ENCODE measurements around the gene NFIB. TPM values are rescaled to one million over a fixed set of nuclear protein-coding genes. Genes with fewer than 3 reads are reported as not detected.

The NFIB gene
- total RNA-seq, 1 donor from 2014 or later = 9.4 TPM

DNA sequence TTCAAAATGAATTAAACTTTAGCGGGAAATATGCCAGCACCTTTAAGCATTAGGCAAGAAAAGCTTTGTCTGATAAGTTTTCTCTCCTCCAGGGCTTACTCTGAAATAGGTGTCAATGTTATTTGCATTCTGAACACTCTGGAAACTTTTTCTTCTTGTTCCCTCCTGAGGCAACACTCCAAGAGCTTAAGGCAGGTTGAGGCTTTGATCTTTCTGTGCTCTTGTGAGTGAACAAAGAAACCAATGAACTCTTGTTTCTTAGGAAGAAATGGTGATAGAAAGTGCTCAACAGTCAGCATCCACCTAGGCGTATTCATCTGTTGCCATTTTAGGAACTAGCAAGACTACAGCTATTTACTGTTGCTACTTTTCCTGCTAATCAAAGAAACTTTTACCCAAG lies 259.8 kb downstream of the NFIB start:
- no peak overlapping the region for H3K4me2 ChIP-seq (ENCODE audit: low read length)
- no peaks in the 10 kb centered on the region for H3K9me3 ChIP-seq (ENCODE audit: insufficient read depth, low read depth, low read length)
- H3K4me3 Mint-ChIP-seq (ENCODE audit: unreplicated experiment) = no peak overlapping the region
- no peak overlapping the region for H3K27ac Mint-ChIP-seq (ENCODE audit: unreplicated experiment)
- H3K9ac ChIP-seq (ENCODE audit: low read length) = no peak overlapping the region
- no peaks in the 10 kb centered on the region for H3K36me3 ChIP-seq (ENCODE audit: insufficient read depth, low read length)
- H3K4me3 ChIP-seq (ENCODE audit: insufficient read depth, low read depth, low read length) = no peak overlapping the region
- no peak for DNase-seq (ENCODE audit: low read depth)
- H3K4me1 ChIP-seq (ENCODE audit: insufficient read depth, low read length) = peaks cover 6% of the 10 kb centered on the region
- FAIRE-seq = no peak
- peaks cover 6% of the 10 kb centered on the region for H3K9me3 Mint-ChIP-seq (ENCODE audit: unreplicated experiment)
- no peaks in the 10 kb centered on the region for H3K36me3 Mint-ChIP-seq (ENCODE audit: low read depth, unreplicated experiment)
- H3K27ac ChIP-seq (ENCODE audit: low read depth, low read length) = no peak overlapping the region
- H3K79me2 ChIP-seq (ENCODE audit: insufficient read depth, low read length) = no peaks in the 10 kb centered on the region
- H2AFZ ChIP-seq (ENCODE audit: low read depth, low read length) = no peak overlapping the region
- H3K27me3 Mint-ChIP-seq (ENCODE audit: low read depth, unreplicated experiment) = no peaks in the 10 kb centered on the region
- no peaks in the 10 kb centered on the region for H3K27me3 ChIP-seq (ENCODE audit: insufficient read depth, low read length)
- no peaks in the 10 kb centered on the region for H4K20me1 ChIP-seq (ENCODE audit: insufficient read depth, low read length)
- no peak for TF ChIP-seq EZH2 (IDR thresholded peaks at IDR 0.05; ENCODE audit: insufficient read depth, low read length)
- TF ChIP-seq, protein P1, sequence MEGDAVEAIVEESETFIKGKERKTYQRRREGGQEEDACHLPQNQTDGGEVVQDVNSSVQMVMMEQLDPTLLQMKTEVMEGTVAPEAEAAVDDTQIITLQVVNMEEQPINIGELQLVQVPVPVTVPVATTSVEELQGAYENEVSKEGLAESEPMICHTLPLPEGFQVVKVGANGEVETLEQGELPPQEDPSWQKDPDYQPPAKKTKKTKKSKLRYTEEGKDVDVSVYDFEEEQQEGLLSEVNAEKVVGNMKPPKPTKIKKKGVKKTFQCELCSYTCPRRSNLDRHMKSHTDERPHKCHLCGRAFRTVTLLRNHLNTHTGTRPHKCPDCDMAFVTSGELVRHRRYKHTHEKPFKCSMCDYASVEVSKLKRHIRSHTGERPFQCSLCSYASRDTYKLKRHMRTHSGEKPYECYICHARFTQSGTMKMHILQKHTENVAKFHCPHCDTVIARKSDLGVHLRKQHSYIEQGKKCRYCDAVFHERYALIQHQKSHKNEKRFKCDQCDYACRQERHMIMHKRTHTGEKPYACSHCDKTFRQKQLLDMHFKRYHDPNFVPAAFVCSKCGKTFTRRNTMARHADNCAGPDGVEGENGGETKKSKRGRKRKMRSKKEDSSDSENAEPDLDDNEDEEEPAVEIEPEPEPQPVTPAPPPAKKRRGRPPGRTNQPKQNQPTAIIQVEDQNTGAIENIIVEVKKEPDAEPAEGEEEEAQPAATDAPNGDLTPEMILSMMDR (IDR thresholded peaks at IDR 0.05; ENCODE audit: insufficient read depth, low read depth, low read length) = no peak
- H3K4me1 Mint-ChIP-seq (ENCODE audit: low read depth, unreplicated experiment) = peaks cover 16% of the 10 kb centered on the region

DNA sequence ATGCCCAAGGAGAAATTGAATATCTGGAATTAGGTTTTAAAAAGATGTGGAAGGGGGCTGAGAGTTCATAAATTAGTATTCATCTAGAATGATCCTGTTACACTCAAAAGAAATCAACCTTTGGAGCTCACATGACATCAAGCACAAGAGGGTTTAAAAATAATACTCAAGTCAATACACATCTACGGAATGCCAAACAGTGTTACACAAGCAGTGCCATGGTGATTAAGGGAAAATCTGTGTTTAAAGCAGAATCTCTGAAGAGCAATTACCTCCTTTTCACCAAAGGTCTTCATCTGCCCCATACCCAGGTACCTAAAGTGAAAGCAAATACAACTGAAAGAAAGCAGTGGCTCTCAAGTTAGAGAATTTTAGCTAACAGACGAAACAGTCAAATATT lies 261.6 kb downstream of the NFIB start:
- H3K36me3 Mint-ChIP-seq (ENCODE audit: low read depth, unreplicated experiment) = no peaks in the 10 kb centered on the region
- Histone ChIP-seq H3K9ac (ENCODE audit: low read length) (no peak overlapping the region), H2AFZ (ENCODE audit: low read depth, low read length) (no peak overlapping the region), H3K4me1 (ENCODE audit: insufficient read depth, low read length) (peaks cover 6% of the 10 kb centered on the region), H3K9me3 (ENCODE audit: insufficient read depth, low read depth, low read length) (no peaks in the 10 kb centered on the region), H3K4me3 (ENCODE audit: insufficient read depth, low read depth, low read length) (no peak overlapping the region), H3K36me3 (ENCODE audit: insufficient read depth, low read length) (no peaks in the 10 kb centered on the region), H3K4me2 (ENCODE audit: low read length) (no peak overlapping the region), H4K20me1 (ENCODE audit: insufficient read depth, low read length) (no peaks in the 10 kb centered on the region), H3K79me2 (ENCODE audit: insufficient read depth, low read length) (no peaks in the 10 kb centered on the region), H3K27me3 (ENCODE audit: insufficient read depth, low read length) (no peaks in the 10 kb centered on the region), H3K27ac (ENCODE audit: low read depth, low read length) (no peak overlapping the region)
- no peak overlapping the region for H3K4me3 Mint-ChIP-seq (ENCODE audit: unreplicated experiment)
- H3K9me3 Mint-ChIP-seq (ENCODE audit: unreplicated experiment) = peaks cover 6% of the 10 kb centered on the region
- no peaks in the 10 kb centered on the region for H3K27me3 Mint-ChIP-seq (ENCODE audit: low read depth, unreplicated experiment)
- TF ChIP-seq, protein P1 (IDR thresholded peaks at IDR 0.05; ENCODE audit: insufficient read depth, low read depth, low read length) = no peak
- no peak for TF ChIP-seq EZH2 (IDR thresholded peaks at IDR 0.05; ENCODE audit: insufficient read depth, low read length)
- H3K4me1 Mint-ChIP-seq (ENCODE audit: low read depth, unreplicated experiment) = peaks cover 16% of the 10 kb centered on the region
- DNase-seq (ENCODE audit: low read depth) (no peak), FAIRE-seq (no peak)
- H3K27ac Mint-ChIP-seq (ENCODE audit: unreplicated experiment) = no peak overlapping the region

DNA sequence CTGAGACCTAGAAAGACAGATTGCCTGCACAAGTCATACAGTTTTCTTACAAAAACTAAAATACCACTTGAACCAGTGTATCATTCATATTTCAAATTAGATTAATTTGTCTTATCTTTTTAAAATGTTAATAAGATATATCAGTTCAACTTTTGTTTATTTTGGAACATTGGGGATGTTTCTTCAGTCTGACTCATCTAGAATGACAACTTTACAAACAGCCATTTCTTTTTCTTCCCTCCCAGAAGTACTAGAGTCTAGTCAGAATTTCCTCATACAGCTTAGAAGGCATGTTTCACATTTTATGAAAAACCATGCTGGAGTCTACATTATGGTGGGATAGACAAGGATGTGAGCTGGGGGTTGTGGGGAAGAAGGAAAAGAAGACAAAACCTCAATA lies 262.5 kb downstream of the NFIB start:
- Mint-ChIP-seq H3K4me1 (ENCODE audit: low read depth, unreplicated experiment) (peaks cover 11% of the 10 kb centered on the region), H3K27me3 (ENCODE audit: low read depth, unreplicated experiment) (no peaks in the 10 kb centered on the region)
- no peaks in the 10 kb centered on the region for H3K27me3 ChIP-seq (ENCODE audit: insufficient read depth, low read length)

More for the DNA sequence above, 262.5 kb downstream of the NFIB start:
- DNase-seq (ENCODE audit: low read depth) = peak; percentile 57
- Histone ChIP-seq H4K20me1 (ENCODE audit: insufficient read depth, low read length) (no peaks in the 10 kb centered on the region), H3K4me1 (ENCODE audit: insufficient read depth, low read length) (peaks cover 2% of the 10 kb centered on the region), H3K4me3 (ENCODE audit: insufficient read depth, low read depth, low read length) (no peak overlapping the region), H3K27ac (ENCODE audit: low read depth, low read length) (no peak overlapping the region), H3K9ac (ENCODE audit: low read length) (no peak overlapping the region), H3K4me2 (ENCODE audit: low read length) (no peak overlapping the region), H3K36me3 (ENCODE audit: insufficient read depth, low read length) (no peaks in the 10 kb centered on the region), H3K79me2 (ENCODE audit: insufficient read depth, low read length) (no peaks in the 10 kb centered on the region), H2AFZ (ENCODE audit: low read depth, low read length) (no peak overlapping the region), H3K9me3 (ENCODE audit: insufficient read depth, low read depth, low read length) (no peaks in the 10 kb centered on the region)
- Mint-ChIP-seq H3K36me3 (ENCODE audit: low read depth, unreplicated experiment) (no peaks in the 10 kb centered on the region), H3K4me3 (ENCODE audit: unreplicated experiment) (no peak overlapping the region), H3K27ac (ENCODE audit: unreplicated experiment) (no peak overlapping the region), H3K9me3 (ENCODE audit: unreplicated experiment) (peaks cover 6% of the 10 kb centered on the region)
- FAIRE-seq = no peak
- no peak for TF ChIP-seq EZH2 (IDR thresholded peaks at IDR 0.05; ENCODE audit: insufficient read depth, low read length)
- TF ChIP-seq, protein P1 (IDR thresholded peaks at IDR 0.05; ENCODE audit: insufficient read depth, low read depth, low read length) = no peak
